Stimulated activated CD8-positive, alpha-beta memory T cell treated with anti-CD3 and anti-CD28 coated beads, Interleukin-4, amount 100 ng/mL, for 48 hours (primary cell): Measurements from ENCODE around the gene TMF1.

ENCODE experiments used
- DNase-seq: peaks from one replicate; pipeline ENCODE4 v3.0.0-alpha.2; 2020

Gene TMF1, protein sequence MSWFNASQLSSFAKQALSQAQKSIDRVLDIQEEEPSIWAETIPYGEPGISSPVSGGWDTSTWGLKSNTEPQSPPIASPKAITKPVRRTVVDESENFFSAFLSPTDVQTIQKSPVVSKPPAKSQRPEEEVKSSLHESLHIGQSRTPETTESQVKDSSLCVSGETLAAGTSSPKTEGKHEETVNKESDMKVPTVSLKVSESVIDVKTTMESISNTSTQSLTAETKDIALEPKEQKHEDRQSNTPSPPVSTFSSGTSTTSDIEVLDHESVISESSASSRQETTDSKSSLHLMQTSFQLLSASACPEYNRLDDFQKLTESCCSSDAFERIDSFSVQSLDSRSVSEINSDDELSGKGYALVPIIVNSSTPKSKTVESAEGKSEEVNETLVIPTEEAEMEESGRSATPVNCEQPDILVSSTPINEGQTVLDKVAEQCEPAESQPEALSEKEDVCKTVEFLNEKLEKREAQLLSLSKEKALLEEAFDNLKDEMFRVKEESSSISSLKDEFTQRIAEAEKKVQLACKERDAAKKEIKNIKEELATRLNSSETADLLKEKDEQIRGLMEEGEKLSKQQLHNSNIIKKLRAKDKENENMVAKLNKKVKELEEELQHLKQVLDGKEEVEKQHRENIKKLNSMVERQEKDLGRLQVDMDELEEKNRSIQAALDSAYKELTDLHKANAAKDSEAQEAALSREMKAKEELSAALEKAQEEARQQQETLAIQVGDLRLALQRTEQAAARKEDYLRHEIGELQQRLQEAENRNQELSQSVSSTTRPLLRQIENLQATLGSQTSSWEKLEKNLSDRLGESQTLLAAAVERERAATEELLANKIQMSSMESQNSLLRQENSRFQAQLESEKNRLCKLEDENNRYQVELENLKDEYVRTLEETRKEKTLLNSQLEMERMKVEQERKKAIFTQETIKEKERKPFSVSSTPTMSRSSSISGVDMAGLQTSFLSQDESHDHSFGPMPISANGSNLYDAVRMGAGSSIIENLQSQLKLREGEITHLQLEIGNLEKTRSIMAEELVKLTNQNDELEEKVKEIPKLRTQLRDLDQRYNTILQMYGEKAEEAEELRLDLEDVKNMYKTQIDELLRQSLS

DNA sequence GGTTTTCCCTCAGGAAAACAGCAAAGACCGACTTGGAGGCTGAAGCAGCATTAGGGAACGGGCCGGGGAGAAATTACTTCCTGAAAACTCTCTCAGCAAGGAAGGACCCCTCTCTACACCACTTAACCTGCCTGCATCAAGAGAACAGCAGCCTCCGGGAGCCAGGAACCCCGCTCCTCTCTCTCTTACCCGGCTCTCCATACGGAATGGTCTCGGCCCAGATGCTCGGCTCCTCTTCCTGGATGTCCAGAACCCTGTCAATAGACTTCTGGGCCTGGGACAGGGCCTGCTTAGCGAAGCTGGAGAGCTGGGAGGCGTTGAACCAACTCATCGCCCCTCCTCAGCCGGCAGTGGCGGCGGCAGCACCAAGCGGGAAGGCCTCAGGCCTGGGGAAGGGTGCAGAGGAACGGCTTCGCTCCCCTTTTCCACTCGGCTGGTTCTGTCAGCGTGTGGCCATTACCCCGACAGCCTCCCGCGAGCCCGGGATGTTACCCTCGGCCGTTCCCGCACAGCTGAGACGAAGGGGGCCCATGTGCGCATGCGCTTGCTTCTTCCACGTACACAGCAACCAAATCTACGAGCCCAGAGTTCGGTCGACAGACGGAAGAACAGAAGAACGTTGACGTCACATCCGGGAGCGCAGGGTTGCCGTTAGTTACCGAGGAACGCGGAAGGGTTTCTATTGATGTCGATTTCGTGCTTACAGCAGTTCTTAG, at the start of gene TMF1:
TSS of gene TMF1 (minus strand) at position 578 of the 716 bp plus-strand sequence. CDS start at position 331, 247 bp downstream.
- DNase-seq, result peak; percentile 98

GRCh38 chr3:69099576-69099975, 47.4 kb upstream of the TMF1 start:
- DNase-seq, result no peak

- DNase-seq, result no peak
Observed at GRCh38 chr3:69097407-69098086, 45.4 kb upstream of the TMF1 start.

DNA sequence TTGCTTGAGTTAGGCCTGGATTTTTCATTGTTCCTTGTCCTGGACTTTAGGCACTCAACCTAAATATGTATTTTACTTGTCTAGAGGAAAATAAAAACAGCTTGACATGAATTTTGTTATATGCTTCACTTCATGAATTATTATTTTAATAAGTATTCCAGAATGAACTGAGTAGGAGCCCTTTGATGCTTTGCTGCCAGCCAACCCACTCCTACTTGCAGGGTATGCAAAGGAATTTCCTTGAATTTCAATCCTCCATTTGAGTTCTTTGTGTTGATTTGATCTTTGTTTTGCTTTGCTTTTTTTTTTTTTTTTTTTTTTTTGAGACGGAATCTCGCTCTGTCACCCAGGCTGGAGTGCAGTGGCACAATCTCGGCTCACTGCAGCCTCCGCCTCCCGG, 44.2 kb upstream of the TMF1 start:
- DNase-seq, result no peak

GRCh38 chr3:69095636-69096035, 43.5 kb upstream of the TMF1 start:
- peak; percentile 57 for DNase-seq

DNA sequence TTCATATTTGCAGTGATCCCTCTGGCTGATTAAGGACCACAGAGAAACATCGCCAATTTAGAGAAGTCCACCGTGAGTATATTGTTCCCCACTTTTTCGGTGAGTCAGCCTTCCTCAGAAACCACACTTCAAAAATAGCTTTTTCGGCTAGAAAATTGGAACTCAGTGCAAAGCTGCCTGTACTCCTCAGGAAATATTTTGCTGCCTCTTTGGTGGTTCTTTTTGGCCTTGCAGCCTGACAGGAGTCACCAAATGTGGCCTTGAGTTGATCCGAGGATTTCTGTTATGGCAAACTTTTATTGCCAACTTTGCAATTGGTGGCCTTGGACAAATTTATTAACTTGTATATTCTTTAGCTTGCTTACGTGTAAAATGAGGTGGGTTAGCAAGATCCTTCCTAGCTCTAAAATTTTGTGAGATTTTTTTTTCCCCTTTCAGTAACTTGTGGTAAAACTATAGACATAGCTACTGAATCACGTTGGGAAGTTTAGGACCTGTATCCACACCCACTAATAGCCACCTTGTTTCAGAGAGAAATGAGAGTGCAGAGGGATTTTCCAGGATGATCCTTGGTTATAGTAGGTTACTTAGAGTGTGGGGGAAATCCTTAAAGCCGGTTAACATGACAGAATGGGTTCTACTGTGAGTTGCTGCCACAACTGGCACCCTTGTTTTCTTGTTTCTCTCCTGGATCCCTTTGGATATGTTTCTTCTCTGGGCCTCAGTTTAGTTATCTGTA, 42.5 kb upstream of the TMF1 start:
- peak; percentile 42 for DNase-seq

- no peak for DNase-seq
Observed at GRCh38 chr3:69092030-69092516, 39.9 kb upstream of the TMF1 start.

DNA sequence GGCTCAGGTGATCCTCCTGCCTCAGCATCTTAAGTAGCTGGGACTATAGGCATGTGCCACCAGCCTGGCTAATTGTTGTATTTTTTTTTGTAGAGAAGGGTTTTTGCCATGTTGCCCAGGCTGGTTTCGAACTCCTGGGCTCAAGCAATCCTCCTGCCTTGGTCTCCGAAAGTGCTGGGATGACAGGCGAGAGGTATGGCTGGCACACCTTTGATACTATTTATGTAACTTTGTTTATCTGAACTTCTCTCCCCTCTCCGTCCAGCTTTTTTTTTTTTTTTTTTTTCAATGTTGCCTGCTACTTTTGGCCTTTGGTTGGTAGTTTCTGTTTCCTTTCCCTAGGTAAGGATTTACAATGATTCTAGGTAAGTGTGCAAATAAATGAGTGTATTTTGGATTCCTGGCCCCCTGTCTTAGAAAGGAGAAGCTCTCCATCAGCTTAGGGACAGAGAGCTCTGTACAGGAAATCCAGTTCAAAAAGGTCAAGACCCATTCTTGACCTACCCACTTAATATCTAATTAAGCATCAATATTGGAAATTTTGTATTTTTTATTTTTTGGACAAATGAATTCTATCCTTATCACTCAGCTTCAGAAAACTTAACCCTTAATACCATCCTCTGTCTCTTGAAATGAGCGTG, 39.4 kb upstream of the TMF1 start:
- DNase-seq, result no peak

- no peak for DNase-seq
Observed at GRCh38 chr3:69090021-69090420, 37.9 kb upstream of the TMF1 start.

- DNase-seq, result no peak
Observed at GRCh38 chr3:69088063-69088462, 35.9 kb upstream of the TMF1 start.

DNA sequence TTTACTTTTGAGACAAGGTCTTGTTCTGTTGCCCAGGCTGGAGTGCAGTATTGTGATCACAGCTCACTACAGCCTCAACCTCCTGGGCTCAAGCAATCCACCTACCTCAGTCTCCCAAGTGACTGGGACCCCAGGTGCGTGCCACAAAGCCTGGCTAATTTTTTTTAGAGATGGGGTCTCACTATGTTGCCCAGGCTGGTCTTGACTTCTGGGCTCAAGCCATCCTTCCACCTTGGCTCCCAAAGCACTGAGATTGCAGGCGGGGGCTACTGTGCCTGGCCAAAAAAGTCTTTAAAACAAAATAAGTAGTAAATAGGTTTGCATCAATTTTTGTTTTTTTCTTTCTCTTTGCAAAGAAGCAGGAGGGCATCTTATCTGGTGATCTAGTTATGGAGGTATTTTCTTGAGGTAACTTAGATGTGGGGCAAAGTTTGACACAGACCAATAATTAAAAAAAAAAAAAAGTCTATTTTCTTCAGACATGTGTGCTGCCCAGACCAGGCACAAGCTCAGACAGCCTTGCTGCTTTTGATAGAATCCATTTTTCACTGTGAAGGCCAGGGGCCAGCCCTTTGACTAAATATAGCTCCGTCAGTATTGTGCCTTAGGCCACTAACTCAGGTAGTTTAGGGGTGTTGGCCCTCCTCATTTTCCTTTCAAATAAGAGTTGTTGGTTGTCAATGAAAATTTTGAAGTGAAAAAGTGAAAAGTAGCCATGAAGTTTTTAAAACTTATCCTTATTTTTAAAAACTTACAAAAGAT, 35.1 kb upstream of the TMF1 start:
- no peak for DNase-seq

GRCh38 chr3:69085833-69086722, 33.9 kb upstream of the TMF1 start:
- DNase-seq, result peak; percentile 88

DNA sequence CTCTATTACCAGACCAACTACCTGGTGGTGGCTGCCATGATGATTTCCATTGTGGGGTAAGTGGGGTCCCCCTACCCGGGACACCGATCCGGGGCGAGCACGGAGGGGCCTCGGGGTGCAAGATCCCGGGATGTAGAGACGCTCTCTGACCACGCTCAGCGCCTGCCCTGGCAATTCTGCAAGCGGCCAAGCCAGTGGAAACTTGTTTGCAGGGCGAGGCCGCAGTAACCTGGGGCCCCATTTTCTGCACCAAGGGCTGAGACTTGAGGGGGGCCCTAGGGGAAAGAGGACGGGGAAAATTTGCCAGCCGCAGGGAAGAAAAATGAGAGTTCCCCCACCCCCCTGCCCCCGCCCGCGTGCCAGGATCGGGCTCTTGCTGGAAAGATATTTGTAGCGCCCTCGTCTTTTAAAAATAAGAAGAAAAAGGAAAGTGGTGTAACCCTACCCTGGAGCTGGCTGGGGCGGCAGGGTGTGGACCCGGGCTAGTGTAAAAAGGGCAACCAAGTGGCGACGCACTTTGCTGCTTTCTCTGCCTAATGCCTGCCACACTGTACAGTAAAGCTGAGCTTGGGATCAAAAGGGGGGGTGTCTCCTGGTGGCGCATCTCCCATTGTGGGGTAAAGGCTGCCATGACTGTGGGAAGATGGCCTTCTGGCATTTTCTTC, 33.2 kb upstream of the TMF1 start:
- DNase-seq, result peak; percentile 49

DNA sequence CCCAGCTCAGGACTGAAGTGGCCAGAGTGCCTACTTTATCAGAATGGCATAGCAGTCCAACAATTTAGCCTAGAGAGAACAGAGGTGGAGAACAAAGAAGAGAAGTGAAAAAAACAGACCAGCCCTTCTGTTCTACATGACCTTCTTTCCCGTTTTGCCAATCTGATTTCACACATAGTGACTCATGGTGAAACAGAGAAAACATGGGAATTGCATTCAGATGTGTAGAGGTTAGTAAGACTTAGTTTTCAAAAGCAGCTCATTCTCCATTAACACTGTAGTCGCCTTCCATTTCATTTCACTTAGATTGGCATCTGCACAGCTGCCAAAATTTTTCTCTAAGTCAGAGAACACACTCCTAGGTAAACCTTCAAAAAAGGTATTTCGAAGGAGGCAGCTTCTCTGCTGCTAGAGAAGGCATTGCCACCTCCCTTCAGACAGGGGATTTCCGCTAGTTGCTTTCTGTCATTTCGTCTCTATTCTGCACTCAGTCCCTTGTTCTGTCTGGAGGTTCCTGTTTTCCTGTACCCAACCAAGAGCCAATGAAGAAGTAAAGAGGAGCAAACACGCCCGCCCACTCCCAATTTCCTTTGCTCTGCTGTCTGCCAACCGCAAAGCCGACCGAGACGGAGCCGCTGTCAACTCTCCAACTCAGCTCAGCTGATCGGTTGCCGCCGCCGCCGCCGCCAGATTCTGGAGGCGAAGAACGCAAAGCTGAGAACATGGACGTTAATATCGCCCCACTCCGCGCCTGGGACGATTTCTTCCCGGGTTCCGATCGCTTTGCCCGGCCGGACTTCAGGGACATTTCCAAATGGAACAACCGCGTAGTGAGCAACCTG, 32.4 kb upstream of the TMF1 start, which contains the start of gene ARL6IP5:
TSS of gene ARL6IP5 (plus strand) at position 612 of the 842 bp plus-strand sequence. CDS start at position 723, 111 bp downstream.
- peak; percentile 93 for DNase-seq

DNA sequence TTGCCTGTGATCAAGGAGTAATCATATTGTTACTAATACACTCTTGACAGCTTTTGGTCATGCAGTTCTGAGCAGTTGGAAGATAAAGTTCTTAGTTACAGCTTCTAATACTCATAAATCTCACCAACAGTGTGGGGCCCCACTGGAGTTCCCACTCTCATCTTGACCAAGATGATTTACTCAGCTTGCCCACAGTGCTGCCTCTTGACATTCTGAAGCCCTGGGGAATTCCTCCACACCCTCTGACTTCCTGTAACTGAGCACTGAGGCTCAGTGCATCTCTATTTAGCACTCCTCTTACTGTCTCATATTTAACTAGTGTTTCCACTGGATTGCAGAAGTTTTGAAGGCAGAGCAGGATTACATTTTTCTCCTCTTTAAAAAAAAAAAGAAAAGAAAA, 30.7 kb upstream of the TMF1 start:
- peak; percentile 81 for DNase-seq

DNA sequence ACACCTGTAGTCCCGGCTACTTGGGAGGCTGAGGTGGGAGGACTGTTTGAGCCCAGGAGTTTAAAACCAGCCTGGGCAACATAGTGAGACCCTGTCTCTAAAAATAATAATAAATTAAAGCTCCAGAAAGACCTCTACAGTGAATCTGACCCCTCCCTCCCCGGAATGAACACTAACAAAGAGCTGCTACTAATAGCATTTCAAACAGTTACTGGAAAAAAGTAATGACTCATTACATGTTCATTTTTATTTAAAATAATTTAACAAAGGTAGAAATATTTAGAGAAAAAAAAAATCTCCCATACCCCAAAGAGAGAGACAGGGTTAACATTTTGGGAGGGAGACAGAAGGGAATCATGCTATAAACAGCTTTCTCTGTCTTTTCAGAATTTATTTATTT, 30.2 kb upstream of the TMF1 start:
- DNase-seq, result no peak
